Liver (tissue), 3 donors: Measurements from ENCODE around the gene PDE4D.

Experiments used
- ATF3 ChIP-seq: IDR thresholded peaks from 2 replicates; pipeline ENCODE4 v1.6.1; 2016; ENCODE audit warnings: antibody characterized with exemption
- FOXA2 ChIP-seq: IDR thresholded peaks from 2 replicates; pipeline ENCODE4 v1.6.1; 2016; ENCODE audit warnings: antibody characterized with exemption
- REST ChIP-seq: IDR thresholded peaks from 2 replicates; pipeline ENCODE4 v1.6.1; 2016; ENCODE audit warnings: antibody characterized with exemption, mild to moderate bottlenecking
- RXRA ChIP-seq, 2 donors: IDR thresholded peaks; 2 replicates each; pipeline ENCODE4 v1.6.1; 2017 to 2018; ENCODE audit warnings: antibody characterized with exemption in 2 of 2, mild to moderate bottlenecking in 1 of 2
- TAF1 ChIP-seq: conservative IDR thresholded peaks from 2 replicates; pipeline ENCODE4 v1.6.1; 2016; ENCODE audit warnings: antibody characterized with exemption, mild to moderate bottlenecking
- TF ChIP-seq, protein P1 (sequence below): fragments of 150-350 bp; IDR thresholded peaks from 2 replicates; pipeline ENCODE4 v1.5.1; 2017; ENCODE audit warnings: improper control_type of control experiment, low read depth, low read length; ENCODE audit not compliant: missing input control
- TF ChIP-seq, protein P2 (sequence below): IDR thresholded peaks from 2 replicates; pipeline ENCODE4 v1.6.1; 2016; ENCODE audit warnings: antibody characterized with exemption
- donor health status: healthy.
- donor health status: healthy.

DNA sequence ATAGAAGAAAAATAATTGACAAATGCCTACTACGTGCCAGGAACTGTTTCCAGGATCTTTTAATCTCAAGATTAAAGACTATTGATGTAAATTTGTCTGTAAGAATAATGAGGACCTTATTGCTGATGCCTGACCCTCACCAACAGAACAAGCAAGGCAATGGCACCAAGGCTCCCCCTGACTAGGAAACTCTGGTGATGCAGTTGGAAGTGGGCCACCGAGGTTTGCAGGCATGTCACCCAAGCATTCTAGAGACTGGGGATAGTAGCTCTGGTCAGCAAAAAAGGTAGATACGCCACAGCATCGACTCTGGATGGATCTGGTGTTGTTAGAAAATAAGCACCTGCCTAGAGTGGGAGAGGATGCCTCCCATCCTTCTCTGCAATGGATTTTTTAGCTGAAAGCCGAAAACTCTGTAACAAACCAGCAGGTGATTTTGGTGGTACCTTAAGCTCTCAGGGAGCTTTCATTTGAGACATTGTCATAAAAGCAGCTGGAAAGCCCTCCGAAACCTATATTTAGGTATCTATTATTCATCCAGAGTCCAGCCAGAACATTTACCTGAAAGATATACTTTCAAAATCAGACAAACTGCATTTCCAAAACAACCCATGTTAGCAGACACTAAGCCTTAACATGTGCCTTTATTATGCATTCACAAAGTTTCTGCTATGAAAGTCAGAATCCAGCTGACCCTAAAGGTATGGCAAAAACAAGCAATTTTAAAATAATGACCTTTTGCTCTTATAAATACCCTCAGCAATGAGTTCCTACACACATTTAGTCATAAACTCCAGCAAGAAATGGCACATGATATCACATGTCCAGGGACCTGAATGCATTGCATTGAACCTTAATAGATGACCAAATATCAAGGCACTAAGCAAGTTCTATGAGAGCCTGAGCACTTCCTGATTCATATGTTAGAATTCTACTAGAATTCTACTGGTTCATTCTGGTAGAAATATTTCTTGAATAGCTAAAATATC lies 308.4 kb downstream of the PDE4D start:
- TF ChIP-seq, protein P1, sequence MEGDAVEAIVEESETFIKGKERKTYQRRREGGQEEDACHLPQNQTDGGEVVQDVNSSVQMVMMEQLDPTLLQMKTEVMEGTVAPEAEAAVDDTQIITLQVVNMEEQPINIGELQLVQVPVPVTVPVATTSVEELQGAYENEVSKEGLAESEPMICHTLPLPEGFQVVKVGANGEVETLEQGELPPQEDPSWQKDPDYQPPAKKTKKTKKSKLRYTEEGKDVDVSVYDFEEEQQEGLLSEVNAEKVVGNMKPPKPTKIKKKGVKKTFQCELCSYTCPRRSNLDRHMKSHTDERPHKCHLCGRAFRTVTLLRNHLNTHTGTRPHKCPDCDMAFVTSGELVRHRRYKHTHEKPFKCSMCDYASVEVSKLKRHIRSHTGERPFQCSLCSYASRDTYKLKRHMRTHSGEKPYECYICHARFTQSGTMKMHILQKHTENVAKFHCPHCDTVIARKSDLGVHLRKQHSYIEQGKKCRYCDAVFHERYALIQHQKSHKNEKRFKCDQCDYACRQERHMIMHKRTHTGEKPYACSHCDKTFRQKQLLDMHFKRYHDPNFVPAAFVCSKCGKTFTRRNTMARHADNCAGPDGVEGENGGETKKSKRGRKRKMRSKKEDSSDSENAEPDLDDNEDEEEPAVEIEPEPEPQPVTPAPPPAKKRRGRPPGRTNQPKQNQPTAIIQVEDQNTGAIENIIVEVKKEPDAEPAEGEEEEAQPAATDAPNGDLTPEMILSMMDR: no peak
- no peak for TF ChIP-seq RXRA (IDR thresholded peaks at IDR 0.05)
- TF ChIP-seq REST: no peak
- no peak for TF ChIP-seq ATF3
- no peak for TF ChIP-seq FOXA2
- no peak for TF ChIP-seq TAF1
- TF ChIP-seq, protein P2, sequence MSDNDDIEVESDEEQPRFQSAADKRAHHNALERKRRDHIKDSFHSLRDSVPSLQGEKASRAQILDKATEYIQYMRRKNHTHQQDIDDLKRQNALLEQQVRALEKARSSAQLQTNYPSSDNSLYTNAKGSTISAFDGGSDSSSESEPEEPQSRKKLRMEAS: no peak
